H9 (cell line): ENCODE measurements around the gene POLR3B. TPM values are rescaled to one million over a fixed set of nuclear protein-coding genes. Genes with fewer than 3 reads are reported as not detected.

Experiments used
- DNase-seq: peaks from one replicate; pipeline ENCODE4 v3.0.0-alpha.2; 2017
- H2AFZ ChIP-seq: one replicate; pipeline ENCODE4 v1.6.1; 2013; ENCODE audit warnings: mild to moderate bottlenecking, low read length, control low read depth, moderate library complexity
- H2AK5ac ChIP-seq: 2 replicates; pipeline ENCODE4 v1.6.1; 2013; ENCODE audit warnings: low read length, control low read depth, mixed read lengths; ENCODE audit not compliant: insufficient read length
- H2BK120ac ChIP-seq: one replicate; pipeline ENCODE4 v1.6.1; 2013; ENCODE audit warnings: low read depth, mild to moderate bottlenecking, low read length, control low read depth, inconsistent platforms; ENCODE audit not compliant: poor library complexity, severe bottlenecking
- H2BK12ac ChIP-seq: 2 replicates; pipeline ENCODE4 v1.6.1; 2013; ENCODE audit warnings: low read length, control low read depth, mixed read lengths, low read depth; ENCODE audit not compliant: insufficient read length
- H2BK15ac ChIP-seq: 2 replicates; pipeline ENCODE4 v1.6.1; 2013; ENCODE audit warnings: low read depth, low read length, control low read depth
- H2BK20ac ChIP-seq: one replicate; pipeline ENCODE4 v1.6.1; 2013; ENCODE audit warnings: low read depth, mild to moderate bottlenecking, low read length, control low read depth, inconsistent platforms; ENCODE audit not compliant: poor library complexity, severe bottlenecking
- H2BK5ac ChIP-seq: 2 replicates; pipeline ENCODE4 v1.6.1; 2013; ENCODE audit warnings: low read length, control low read depth, mixed read lengths; ENCODE audit not compliant: insufficient read length
- H3K14ac ChIP-seq: 2 replicates; pipeline ENCODE4 v1.6.1; 2013; ENCODE audit warnings: low read length, control low read depth; ENCODE audit not compliant: insufficient read depth
- H3K18ac ChIP-seq: 2 replicates; pipeline ENCODE4 v1.6.1; 2013; ENCODE audit warnings: low read depth, mild to moderate bottlenecking, mixed read lengths, low read length, control low read depth; ENCODE audit not compliant: insufficient read length
- H3K23ac ChIP-seq: 2 replicates; pipeline ENCODE4 v1.6.1; 2013; ENCODE audit warnings: low read length, control low read depth, mixed read lengths, low read depth; ENCODE audit not compliant: insufficient read length
- H3K23me2 ChIP-seq: 2 replicates; pipeline ENCODE4 v1.6.1; 2013; ENCODE audit warnings: low read depth, mild to moderate bottlenecking, mixed read lengths, low read length, control low read depth; ENCODE audit not compliant: insufficient read length, poor library complexity, severe bottlenecking
- H3K27ac ChIP-seq: 2 replicates; pipeline ENCODE4 v1.5.1; 2013; ENCODE audit warnings: low read length, control low read depth, mixed read lengths, low read depth; ENCODE audit not compliant: insufficient read length
- H3K27me3 ChIP-seq: 2 replicates; pipeline ENCODE4 v1.6.1; 2013; ENCODE audit warnings: low read length, control low read depth, inconsistent platforms; ENCODE audit not compliant: insufficient read depth
- H3K4ac ChIP-seq: 2 replicates; pipeline ENCODE4 v1.6.1; 2013; ENCODE audit warnings: low read depth, mild to moderate bottlenecking, control low read depth, inconsistent platforms, low read length, moderate library complexity
- H3K4me1 ChIP-seq: 2 replicates; pipeline ENCODE4 v1.6.1; 2013; ENCODE audit warnings: low read length, control low read depth, inconsistent platforms; ENCODE audit not compliant: insufficient read depth
- H3K4me2 ChIP-seq: 2 replicates; pipeline ENCODE4 v1.6.1; 2013; ENCODE audit warnings: low read length, control low read depth, mixed read lengths; ENCODE audit not compliant: insufficient read length, insufficient read depth
- H3K56ac ChIP-seq: 2 replicates; pipeline ENCODE4 v1.6.1; 2013; ENCODE audit warnings: low read depth, mild to moderate bottlenecking, mixed read lengths, low read length, control low read depth; ENCODE audit not compliant: insufficient read length
- H3K79me1 ChIP-seq: 2 replicates; pipeline ENCODE4 v1.6.1; 2013; ENCODE audit warnings: low read depth, mild to moderate bottlenecking, moderate library complexity, low read length, control low read depth, inconsistent platforms; ENCODE audit not compliant: insufficient read depth, poor library complexity, severe bottlenecking
- H3K79me2 ChIP-seq: 2 replicates; pipeline ENCODE4 v1.6.1; 2013; ENCODE audit warnings: low read length, control low read depth, inconsistent platforms; ENCODE audit not compliant: insufficient read depth
- H3K9ac ChIP-seq: 2 replicates; pipeline ENCODE4 v1.6.1; 2013; ENCODE audit warnings: low read length, control low read depth, mixed read lengths; ENCODE audit not compliant: insufficient read length; ENCODE audit errors: extremely low read depth
- H3K9me3 ChIP-seq: one replicate; pipeline ENCODE4 v1.6.1; 2013; ENCODE audit warnings: low read depth, low read length, inconsistent platforms; ENCODE audit not compliant: control insufficient read depth
- H3T11ph ChIP-seq: one replicate; pipeline ENCODE4 v1.6.1; 2013; ENCODE audit warnings: mild to moderate bottlenecking, low read length, control low read depth, inconsistent platforms
- H4K20me1 ChIP-seq: one replicate; pipeline ENCODE4 v1.6.1; 2013; ENCODE audit not compliant: control insufficient read depth, insufficient read length, insufficient read depth
- H4K5ac ChIP-seq: 2 replicates; pipeline ENCODE4 v1.6.1; 2013; ENCODE audit warnings: low read depth, mild to moderate bottlenecking, mixed read lengths, low read length, control low read depth; ENCODE audit not compliant: insufficient read length
- H4K8ac ChIP-seq: replicated peaks from 2 replicates; pipeline ENCODE4 v1.6.1; 2013; ENCODE audit warnings: low read length, control low read depth, mixed read lengths, low read depth; ENCODE audit not compliant: insufficient read length
- H4K91ac ChIP-seq: 2 replicates; pipeline ENCODE4 v1.6.1; 2013; ENCODE audit warnings: low read depth, mild to moderate bottlenecking, moderate library complexity, mixed read lengths, low read length, control low read depth; ENCODE audit not compliant: insufficient read length
- H3K27ac Mint-ChIP-seq, 3 experiments: 2 replicates in 2 of 3; 3 replicates in 1 of 3; pipeline ENCODE4 v1.8.0; 2020 to 2021; ENCODE audit warnings: mixed read lengths in 3 of 3, mild to moderate bottlenecking in 1 of 3, moderate library complexity in 1 of 3
- H3K27me3 Mint-ChIP-seq: 2 replicates; pipeline ENCODE4 v1.8.0; 2021; ENCODE audit warnings: low read depth, mild to moderate bottlenecking, moderate library complexity, mixed read lengths
- H3K36me3 Mint-ChIP-seq, 3 experiments: 2 replicates in 2 of 3; 3 replicates in 1 of 3; pipeline ENCODE4 v1.8.0; 2020 to 2021; ENCODE audit warnings: low read depth in 3 of 3, mixed read lengths in 3 of 3; ENCODE audit not compliant: insufficient read depth in 1 of 3
- H3K4me1 Mint-ChIP-seq, 2 experiments: 2 replicates each; pipeline ENCODE4 v1.8.0; 2020; ENCODE audit warnings: mixed read lengths in 2 of 2
- H3K4me3 Mint-ChIP-seq, 2 experiments: 2 replicates in 1 of 2; 3 replicates in 1 of 2; pipeline ENCODE4 v1.8.0; 2020 to 2021; ENCODE audit warnings: mild to moderate bottlenecking in 2 of 2, mixed read lengths in 2 of 2, moderate library complexity in 1 of 2
- H3K9me3 Mint-ChIP-seq, 2 experiments: 2 replicates in 1 of 2; 3 replicates in 1 of 2; pipeline ENCODE4 v1.8.0; 2020; ENCODE audit warnings: mild to moderate bottlenecking in 2 of 2, mixed read lengths in 2 of 2, moderate library complexity in 1 of 2
- CTCF ChIP-seq: fragments of 200-600 bp; sonication (generic); conservative IDR thresholded peaks from 3 replicates; pipeline ENCODE4 v1.8.0; 2021; ENCODE audit warnings: antibody characterized with exemption, mild to moderate bottlenecking
- WGBS: extraction: QIAGEN DNeasy Blood & Tissue Kit; methylation state at CpG from one replicate; pipeline ENCODE4 v1.1.7; 2013; ENCODE audit warnings: missing lambda C conversion rate, low lambda C conversion rate, mixed read lengths; ENCODE audit not compliant: insufficient read length; ENCODE audit errors: extremely low coverage; 5-methylcytosine and 5-hydroxymethylcytosine counted together
- total RNA-seq: library from RNA; stranded (reverse); gene quantifications from 2 replicates; pipeline ENCODE4 v1.2.1, GENCODE V29; 2021

POLR3B gene
- total RNA-seq, 1 experiment from 2014 or later, result 13.4 TPM

GRCh38 chr12:106521901-106522300 is 164.4 kb downstream of the POLR3B start:
- Histone ChIP-seq H2BK12ac (no peak overlapping the region), H3K79me2 (no peaks in the 10 kb centered on the region), H2BK15ac (no peak overlapping the region), H4K91ac (no peak overlapping the region), H4K5ac (no peak overlapping the region), H3K23me2 (no peaks in the 10 kb centered on the region), H2BK120ac (no peak overlapping the region), H3K14ac (no peak overlapping the region), H3K79me1 (no peaks in the 10 kb centered on the region), H3K4me1 (no peaks in the 10 kb centered on the region), H4K8ac (no peak overlapping the region), H4K20me1 (no peaks in the 10 kb centered on the region), H3T11ph (no peak overlapping the region), H3K4me2 (no peak overlapping the region), H2BK20ac (no peak overlapping the region), H3K4ac (no peak overlapping the region), H3K27ac (no peak overlapping the region), H3K9ac (no peak overlapping the region), H2AK5ac (no peak overlapping the region), H3K27me3 (no peaks in the 10 kb centered on the region), H3K56ac (no peak overlapping the region), H3K9me3 (no peaks in the 10 kb centered on the region), H3K23ac (no peak overlapping the region), H2BK5ac (no peak overlapping the region), H2AFZ (no peak overlapping the region), H3K18ac (no peak overlapping the region)
- Mint-ChIP-seq H3K4me3 (no peak overlapping the region), H3K4me1 (no peaks in the 10 kb centered on the region), H3K27ac (no peak overlapping the region), H3K27me3 (peaks cover 14% of the 10 kb centered on the region), H3K36me3 (no peaks in the 10 kb centered on the region), H3K9me3 (no peaks in the 10 kb centered on the region; a peak in 1 of 5 replicates)
- no peak for DNase-seq
- whole genome bisulfite sequencing, result no CpG with 5 or more reads among the region's 4 CpGs
- TF ChIP-seq CTCF, result no peak
